MV-4-11 (cell line): Measurements from ENCODE around the gene WNT5B.
A peak's percentile ranks its signal among the peaks of the same experiment; 100 is the strongest.

Experiments
- DNase-seq: peaks from one replicate; lab custom pipeline; 2025; lab: John Stamatoyannopoulos, UW

Gene WNT5B

GRCh38 chr12:1630133-1630826, 1.2 kb downstream of the WNT5B start:
- no peak for DNase-seq

GRCh38 chr12:1630827-1631591, 2.0 kb downstream of the WNT5B start:
- no peak for DNase-seq

DNA sequence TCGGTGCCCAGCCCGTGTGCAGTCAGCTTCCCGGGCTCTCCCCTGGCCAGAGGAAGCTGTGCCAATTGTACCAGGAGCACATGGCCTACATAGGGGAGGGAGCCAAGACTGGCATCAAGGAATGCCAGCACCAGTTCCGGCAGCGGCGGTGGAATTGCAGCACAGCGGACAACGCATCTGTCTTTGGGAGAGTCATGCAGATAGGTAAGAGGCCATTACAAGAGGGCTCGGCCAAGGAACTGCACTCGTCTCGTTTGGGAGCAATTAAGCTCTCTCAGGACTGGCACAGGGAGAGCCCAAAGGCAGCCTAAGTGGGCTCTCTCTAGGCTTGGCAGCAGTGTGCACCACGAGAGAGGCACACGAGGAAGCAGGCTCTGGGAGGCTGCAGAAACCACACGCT, 3.7 kb downstream of the WNT5B start:
- no peak for DNase-seq

DNA sequence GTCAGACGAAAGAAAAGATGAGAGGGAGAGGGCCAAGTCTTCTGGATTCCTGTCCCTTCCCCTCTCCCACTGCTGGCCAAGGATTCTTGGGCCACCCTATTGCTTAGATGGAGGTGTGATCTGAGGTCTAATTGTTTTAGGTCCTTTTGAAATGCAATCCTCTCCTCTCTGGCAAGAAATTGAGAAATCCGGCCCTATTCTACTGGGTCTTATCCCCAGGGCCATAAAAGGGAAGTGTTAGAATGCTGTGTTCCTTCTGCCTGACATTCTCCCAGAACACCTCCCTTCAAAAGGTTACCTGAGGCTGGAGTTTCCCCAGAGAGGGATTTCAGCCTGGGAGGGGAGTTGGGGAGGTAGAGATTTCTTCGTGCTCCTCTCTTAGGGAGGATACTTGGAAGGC, 4.4 kb downstream of the WNT5B start:
- DNase-seq: peak; percentile 46

- no peak for DNase-seq
Measured at GRCh38 chr12:1634149-1634548, 5.1 kb downstream of the WNT5B start.

DNA sequence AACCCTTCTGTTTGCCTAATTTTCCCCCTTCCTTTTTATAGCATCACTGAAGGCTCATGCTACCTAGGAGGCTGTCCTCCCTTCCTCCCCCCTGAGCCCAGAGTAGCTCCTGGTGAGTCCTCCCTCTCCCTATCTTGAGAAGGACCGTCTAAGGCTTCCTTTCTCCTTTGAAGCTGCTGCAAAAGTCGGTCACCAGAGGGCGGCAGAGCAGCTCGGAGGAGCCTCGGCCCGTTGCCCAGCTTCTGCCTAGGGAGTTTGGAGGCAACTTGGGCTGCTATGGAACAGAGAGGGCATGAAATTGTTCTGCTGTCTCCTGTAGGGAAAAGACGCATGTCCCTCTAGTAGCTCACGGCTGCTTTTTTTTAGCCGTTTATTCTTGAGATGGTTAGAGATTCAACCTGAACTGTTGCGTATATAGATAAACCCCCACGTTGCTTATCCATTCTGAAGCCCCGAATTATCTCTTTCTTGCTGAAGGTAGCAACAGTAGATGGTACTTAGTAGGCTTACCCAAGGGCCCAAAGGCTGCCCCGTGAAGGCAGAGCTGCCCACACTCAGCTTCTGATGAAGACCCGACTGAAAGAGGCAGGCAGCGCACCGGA, 5.7 kb downstream of the WNT5B start:
- DNase-seq: peak; percentile 76

DNA sequence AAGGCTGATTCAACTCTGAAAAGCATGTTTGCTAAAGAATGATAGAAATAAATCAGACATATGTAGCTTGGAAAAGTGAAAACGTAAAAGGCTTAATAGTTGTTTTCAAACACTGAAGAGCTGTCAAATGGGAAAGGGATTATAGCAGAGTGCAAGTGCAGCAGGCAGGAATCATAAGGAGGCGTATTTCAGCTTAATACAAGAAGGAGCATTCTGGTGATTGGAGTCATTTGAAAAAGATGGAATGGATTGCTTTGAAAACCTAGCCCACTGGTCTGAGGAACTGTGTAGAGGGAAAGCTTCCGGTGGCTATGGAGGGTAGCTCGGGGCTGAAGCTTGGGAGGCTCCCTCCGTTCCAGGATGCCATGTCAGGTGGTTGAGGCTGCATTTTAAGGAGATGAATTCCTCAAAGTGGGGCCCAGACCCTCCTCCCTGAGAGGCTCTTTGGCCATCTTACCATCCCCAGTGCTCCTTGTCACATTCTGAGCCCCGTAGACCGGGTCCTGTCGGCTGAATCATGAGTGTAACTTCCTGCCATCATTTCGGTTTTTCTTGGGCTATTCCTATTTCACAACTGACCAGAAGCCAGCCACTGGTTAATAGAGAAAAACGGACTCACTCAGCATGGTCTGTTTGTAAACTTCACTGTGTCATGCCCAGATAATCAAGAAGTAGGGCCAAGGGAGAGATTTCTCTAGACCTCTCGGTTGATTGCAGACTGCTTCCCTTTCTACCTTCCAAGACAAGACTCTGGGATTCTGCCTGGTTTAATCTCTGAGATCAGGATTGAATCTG, 6.5 kb downstream of the WNT5B start:
- peak; percentile 81 for DNase-seq

GRCh38 chr12:1638203-1638602, 9.2 kb downstream of the WNT5B start:
- DNase-seq: no peak

DNA sequence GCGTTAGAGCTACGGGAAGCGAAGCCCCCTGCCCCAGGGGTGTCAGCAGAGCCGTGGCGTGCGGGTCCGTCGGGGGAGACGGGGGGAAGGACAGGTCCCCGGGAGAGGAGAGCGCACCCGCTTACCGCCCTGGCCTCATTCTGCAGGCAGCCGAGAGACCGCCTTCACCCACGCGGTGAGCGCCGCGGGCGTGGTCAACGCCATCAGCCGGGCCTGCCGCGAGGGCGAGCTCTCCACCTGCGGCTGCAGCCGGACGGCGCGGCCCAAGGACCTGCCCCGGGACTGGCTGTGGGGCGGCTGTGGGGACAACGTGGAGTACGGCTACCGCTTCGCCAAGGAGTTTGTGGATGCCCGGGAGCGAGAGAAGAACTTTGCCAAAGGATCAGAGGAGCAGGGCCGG, 10.5 kb downstream of the WNT5B start:
- DNase-seq: no peak

DNA sequence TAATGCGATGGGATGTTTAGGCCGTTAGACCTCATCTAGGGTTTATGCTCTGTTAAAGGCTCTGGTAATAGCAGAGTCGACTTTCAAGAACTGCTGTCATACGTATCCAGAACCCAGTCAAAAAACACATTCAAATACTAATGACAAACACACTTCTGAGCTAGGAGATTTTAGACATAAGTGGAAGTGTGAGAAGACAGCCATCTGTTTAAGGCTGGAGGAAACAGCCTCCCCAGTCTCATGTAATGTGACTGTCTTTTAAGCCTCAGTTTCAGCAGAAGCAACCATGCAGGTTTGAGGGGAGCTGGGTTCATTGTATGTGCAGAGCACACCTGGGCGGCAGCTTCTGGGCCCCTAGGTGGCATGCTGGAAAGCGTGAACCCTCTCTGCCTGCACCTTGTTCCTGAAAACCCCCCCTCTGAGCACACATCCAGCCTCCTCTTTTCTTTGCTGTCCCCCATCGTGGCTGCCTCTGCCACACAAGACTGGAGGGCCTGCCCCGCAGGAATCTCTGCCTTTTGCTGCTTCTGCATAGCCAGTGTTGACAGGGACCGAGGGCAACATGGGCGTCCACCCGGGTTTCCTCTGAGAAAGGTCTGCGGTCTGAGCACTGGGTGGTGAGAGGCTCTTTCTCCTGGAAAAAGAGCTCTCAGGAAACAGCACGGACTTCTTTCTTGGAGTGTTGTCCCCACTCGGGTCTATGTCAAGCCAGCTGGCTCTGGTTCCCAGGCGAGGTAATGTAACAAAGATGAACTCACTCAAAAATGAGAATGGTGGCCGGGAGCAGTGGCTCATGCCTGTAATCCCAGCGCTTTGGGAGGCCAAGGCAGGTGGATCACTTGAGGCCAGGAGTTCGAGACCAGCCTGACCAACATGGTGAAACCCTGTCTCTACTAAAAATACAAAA, 11.6 kb downstream of the WNT5B start:
- no peak for DNase-seq

GRCh38 chr12:1642513-1642912, 13.5 kb downstream of the WNT5B start:
- DNase-seq: no peak

DNA sequence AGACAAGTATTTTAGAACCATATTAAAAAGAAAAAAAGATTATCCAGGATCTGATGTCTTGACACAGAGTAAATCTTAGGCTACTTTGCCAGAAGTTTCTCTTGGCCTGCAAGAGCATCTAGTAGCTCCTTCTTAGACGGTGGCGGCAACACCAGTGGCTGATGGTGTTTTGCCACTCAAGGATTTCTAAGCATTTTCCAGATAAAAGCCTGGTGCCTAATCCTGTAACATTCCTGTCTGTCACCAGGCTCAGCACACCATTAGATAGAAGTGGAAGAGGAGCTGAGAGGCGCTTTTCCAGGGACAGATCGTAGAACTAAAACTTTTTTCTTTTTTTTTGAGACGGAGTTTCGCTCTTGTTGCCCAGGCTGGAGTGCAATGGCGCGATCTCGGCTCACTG, 14.0 kb downstream of the WNT5B start:
- no peak for DNase-seq

DNA sequence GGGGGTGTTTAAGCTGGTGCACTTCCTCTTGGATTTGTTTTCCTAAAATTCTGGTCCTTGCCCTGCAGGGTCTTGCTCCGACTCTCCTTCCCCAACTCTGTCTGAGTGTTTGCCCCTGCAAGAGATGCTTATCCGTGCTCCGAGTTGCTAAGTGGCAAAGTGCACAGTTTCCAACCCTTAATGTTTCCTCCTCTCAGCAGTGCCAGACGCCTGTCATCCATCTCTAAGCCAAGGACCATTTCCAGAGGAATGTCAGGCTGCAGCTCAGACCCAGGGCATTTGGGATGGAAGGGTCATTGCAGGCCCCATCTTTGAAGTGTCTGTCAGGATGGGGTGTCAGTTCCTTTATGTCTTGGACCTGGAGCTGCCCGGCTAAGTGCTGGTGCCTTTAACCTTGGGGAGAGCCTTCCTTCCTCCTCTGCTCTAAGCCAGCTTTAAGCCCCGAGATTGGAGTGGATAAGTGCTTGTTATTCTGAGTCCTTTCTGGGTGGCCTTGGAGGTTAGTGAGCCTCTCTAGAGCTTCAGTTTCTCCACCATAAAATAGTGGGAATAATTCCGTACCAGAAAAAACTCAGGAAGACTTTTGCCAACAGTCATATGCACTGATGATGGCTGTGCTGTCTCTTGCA, 15.0 kb downstream of the WNT5B start:
- no peak for DNase-seq

DNA sequence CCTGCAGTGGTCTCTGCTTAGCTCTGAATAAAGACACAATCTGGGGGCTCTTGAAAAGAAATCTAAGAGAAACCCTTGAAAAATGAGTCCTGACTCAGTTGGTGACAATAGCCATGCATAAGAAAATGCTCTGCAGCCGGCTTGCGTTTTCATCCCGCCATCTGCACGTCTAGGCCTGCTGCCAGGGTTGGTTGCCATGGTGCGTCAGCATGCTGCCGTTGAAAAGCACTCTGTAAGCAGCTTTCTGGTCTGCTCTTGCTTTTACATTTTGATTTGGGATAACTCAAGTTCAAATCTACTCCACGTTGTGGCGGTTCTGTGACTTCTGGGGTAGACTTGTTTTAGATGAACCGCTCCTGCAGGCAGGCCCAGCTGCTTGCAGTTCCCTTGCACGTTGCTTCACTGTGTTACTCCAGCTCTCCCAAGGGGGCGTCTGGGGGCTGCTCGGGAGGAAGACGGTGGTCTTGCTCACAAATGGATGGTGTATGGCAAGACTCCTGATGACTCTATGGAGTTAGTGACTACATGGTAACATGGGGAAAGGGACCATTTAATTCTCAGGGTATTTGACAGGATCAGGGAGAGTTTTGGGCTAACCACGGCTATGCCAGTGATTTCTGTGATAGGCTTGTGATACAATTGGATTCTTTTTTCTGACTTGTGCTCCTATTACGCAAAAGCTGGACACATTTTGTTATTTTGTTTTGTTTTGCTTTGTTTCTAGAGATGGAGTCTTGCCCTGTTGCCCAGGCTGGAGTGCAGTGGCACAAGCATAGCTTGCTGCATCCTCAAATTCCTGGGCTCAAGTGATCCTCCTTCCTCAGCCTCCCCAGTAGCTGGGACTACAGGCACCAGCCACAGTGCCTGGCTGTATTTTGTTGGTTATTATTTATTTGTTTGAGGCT, 15.8 kb downstream of the WNT5B start:
- DNase-seq: no peak

DNA sequence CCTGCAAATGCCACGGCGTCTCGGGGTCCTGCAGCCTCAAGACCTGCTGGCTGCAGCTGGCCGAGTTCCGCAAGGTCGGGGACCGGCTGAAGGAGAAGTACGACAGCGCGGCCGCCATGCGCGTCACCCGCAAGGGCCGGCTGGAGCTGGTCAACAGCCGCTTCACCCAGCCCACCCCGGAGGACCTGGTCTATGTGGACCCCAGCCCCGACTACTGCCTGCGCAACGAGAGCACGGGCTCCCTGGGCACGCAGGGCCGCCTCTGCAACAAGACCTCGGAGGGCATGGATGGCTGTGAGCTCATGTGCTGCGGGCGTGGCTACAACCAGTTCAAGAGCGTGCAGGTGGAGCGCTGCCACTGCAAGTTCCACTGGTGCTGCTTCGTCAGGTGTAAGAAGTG, 16.8 kb downstream of the WNT5B start:
- DNase-seq: no peak

DNA sequence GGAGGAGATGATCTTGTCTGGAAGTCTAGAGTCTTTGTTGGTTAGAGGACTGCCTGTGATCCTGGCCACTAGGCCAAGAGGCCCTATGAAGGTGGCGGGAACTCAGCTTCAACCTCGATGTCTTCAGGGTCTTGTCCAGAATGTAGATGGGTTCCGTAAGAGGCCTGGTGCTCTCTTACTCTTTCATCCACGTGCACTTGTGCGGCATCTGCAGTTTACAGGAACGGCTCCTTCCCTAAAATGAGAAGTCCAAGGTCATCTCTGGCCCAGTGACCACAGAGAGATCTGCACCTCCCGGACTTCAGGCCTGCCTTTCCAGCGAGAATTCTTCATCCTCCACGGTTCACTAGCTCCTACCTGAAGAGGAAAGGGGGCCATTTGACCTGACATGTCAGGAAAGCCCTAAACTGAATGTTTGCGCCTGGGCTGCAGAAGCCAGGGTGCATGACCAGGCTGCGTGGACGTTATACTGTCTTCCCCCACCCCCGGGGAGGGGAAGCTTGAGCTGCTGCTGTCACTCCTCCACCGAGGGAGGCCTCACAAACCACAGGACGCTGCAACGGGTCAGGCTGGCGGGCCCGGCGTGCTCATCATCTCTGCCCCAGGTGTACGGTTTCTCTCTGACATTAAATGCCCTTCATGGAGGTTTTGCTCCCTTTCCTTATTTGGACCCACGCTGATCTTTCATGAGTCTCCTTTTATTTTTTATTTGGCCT, 17.7 kb downstream of the WNT5B start:
- peak; percentile 28 for DNase-seq

DNA sequence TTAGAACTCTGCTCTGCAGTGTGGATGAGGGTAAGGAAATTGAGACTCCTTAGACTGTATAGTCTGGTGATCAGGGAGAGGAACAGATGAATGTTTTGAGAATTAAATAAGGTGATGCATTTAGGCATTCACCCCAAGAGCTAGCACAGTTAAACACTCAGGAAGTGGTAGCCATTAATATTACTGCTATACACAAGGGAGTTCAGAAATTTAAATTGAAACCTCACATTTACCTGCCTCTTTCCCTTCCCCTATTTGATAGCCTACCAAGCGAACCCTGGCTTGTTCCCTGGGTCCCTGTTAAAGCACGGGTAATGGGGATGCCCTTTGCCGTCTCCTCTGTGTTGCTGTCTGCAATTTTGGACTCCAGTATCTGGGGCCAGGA, 18.2 kb downstream of the WNT5B start:
- DNase-seq: no peak

- no peak for DNase-seq
Measured at GRCh38 chr12:1650260-1650977, 21.4 kb downstream of the WNT5B start.

GRCh38 chr12:1650978-1651361, 21.9 kb downstream of the WNT5B start:
- no peak for DNase-seq
